Heart right ventricle (tissue), 16 donors: ENCODE measurements around the gene ZNF385B. TPM values are rescaled to one million over a fixed set of nuclear protein-coding genes. Genes with fewer than 3 reads are reported as not detected.

Source experiments
- ATAC-seq, 8 donors: fragments of 200-7000 bp; cut with Tn5 transposase; one replicate each; pipeline ENCODE4 v1.9.1; 2020; ENCODE audit warnings: mild to moderate bottlenecking in 8 of 8, moderate library complexity in 8 of 8, moderate number of reproducible peaks in 1 of 8
- DNase-seq, 2 donors: peaks; one replicate each; pipeline ENCODE4 v3.0.0-alpha.2; 2020
- H3K27ac ChIP-seq, 10 donors: fragments of 200-600 bp; sonication (generic) in 2 of 10; one replicate each; pipeline versions ENCODE4 v1.5.0 to v1.8.0; 2020 to 2022; ENCODE audit warnings: mild to moderate bottlenecking in 3 of 10
- H3K27me3 ChIP-seq, 7 donors: fragments of 200-600 bp; one replicate each; pipeline ENCODE4 v1.8.0; 2021 to 2022; ENCODE audit warnings: mild to moderate bottlenecking in 2 of 7
- H3K36me3 ChIP-seq, 9 donors: fragments of 200-600 bp; sonication (generic) in 1 of 9; one replicate each; pipeline versions ENCODE4 v1.5.0 to v1.8.0; 2020 to 2022; ENCODE audit warnings: mild to moderate bottlenecking in 2 of 9
- H3K4me1 ChIP-seq, 9 donors: fragments of 200-600 bp; sonication (generic) in 1 of 9; one replicate each; pipeline versions ENCODE4 v1.5.0 to v1.8.0; 2020 to 2022; ENCODE audit warnings: mild to moderate bottlenecking in 4 of 9
- H3K4me3 ChIP-seq, 10 donors: fragments of 200-600 bp; sonication (generic) in 2 of 10; one replicate each; pipeline versions ENCODE4 v1.5.0 to v1.8.0; 2020 to 2022; ENCODE audit warnings: mild to moderate bottlenecking in 7 of 10, moderate library complexity in 2 of 10
- H3K9me3 ChIP-seq, 11 donors: fragments of 200-600 bp in 10 of 11; sonication (generic) in 2 of 11; one replicate each; pipeline versions ENCODE4 v1.5.0 to v1.8.0; 2013 to 2022; ENCODE audit warnings: mild to moderate bottlenecking in 2 of 11, control low read depth in 1 of 11, moderate library complexity in 1 of 11
- WGBS, 2 donors: extraction: QIAGEN DNeasy Blood & Tissue Kit; methylation state at CpG; one replicate each; pipeline ENCODE4 v1.1.7; 2013; ENCODE audit warnings: inconsistent platforms in 1 of 2; 5-methylcytosine and 5-hydroxymethylcytosine counted together
- intact Hi-C, 10 donors: fragments of 100-400 bp; cut with DNase I; formaldehyde crosslinking; loops; one replicate each; pipeline versions ENCODE4 v1.11.1 to v1.14.2; 2022
- polyA plus RNA-seq, 2 donors: library from polyadenylated mRNA; stranded (reverse); fragments of 200-250 nt; gene quantifications; one replicate each; pipeline ENCODE4 v1.2.3, GENCODE V29; 2013
- total RNA-seq, 10 donors: library from RNA; stranded (reverse); fragmentation: NEBNext Ultra II Directional in 3 of 10; extraction: Animal tissue kit (Norgen Biotek cat#: 25700) in 3 of 10; gene quantifications; one replicate each; pipeline versions ENCODE4 v1.2.1 to v1.2.4, GENCODE V29; 2021 to 2023
- TF ChIP-seq, protein P1 (sequence below), 9 donors: fragments of 200-600 bp; sonication (generic) in 2 of 9; IDR thresholded peaks; one replicate each; pipeline versions ENCODE4 v1.5.0 to v1.8.0; 2021 to 2022; ENCODE audit warnings: antibody characterized with exemption in 9 of 9, mild to moderate bottlenecking in 5 of 9, moderate library complexity in 1 of 9
- donor health status: Arrhythmogenic right ventricular cardiomyopathy.
- donor health status: ischemic (EF 13 %, LVEDD 7.1; RV severe dilation, severe dysfunction).
- donor health status: healthy with polysubstance abuse.
- donor health status: DM: no; HTN: yes; CAD: no.
- donor health status: DM: no; HTN: no; CAD: no.
- donor health status: ischemic (EF 25% LVEDD 6.9; RV normal size, moderate dysfunction).
- donor health status: ischemic (EF 25% LVEDD 5.7; RV mildly dilated, moderate dysfunction).
- donor health status: healthy.
- donor health status: DM: yes; HTN: yes; CAD: no.
- donor health status: Ischemic cardiomyopathy.
- donor health status: ischemic (EF 35%, LVEDD 5.7; RV mildly dilated, moderate dysfunction).
- donor health status: nonischemic (EF 11% LVEDD 7.7; RV severe dilation, severe dysfunction).
- donor health status: DM: yes; HTN: yes; CAD: no.
- donor health status: PGD.
- donor health status: ischemic (EF 29% LVEDD 5.4; RV normal size, mild dysfunction).
- donor health status: nonischemic (EF 23%, LVEDD 6.1; RV moderate dilation, normal function).

The ZNF385B gene
- total and polyA plus RNA-seq, 12 donors, result 0.19 to 19.7 (median 1.7) TPM

GRCh38 chr2:179565807-179566206, 295.6 kb downstream of the ZNF385B start:
- H3K9me3 ChIP-seq, result no peaks in the 10 kb centered on the region
- peaks cover 0 to 4% (median 0%) of the 10 kb centered on the region in 9 donors for H3K4me1 ChIP-seq
- H3K27ac ChIP-seq, result no peak overlapping the region
- H3K36me3 ChIP-seq, result no peaks in the 10 kb centered on the region
- ATAC-seq, result no peak
- DNase-seq, result no peak
- 63 to 89% methylated on average over 2 of the region's 2 CpGs for WGBS, 2 donors
- intact Hi-C loops, result no loop called here
- TF ChIP-seq, protein P1, sequence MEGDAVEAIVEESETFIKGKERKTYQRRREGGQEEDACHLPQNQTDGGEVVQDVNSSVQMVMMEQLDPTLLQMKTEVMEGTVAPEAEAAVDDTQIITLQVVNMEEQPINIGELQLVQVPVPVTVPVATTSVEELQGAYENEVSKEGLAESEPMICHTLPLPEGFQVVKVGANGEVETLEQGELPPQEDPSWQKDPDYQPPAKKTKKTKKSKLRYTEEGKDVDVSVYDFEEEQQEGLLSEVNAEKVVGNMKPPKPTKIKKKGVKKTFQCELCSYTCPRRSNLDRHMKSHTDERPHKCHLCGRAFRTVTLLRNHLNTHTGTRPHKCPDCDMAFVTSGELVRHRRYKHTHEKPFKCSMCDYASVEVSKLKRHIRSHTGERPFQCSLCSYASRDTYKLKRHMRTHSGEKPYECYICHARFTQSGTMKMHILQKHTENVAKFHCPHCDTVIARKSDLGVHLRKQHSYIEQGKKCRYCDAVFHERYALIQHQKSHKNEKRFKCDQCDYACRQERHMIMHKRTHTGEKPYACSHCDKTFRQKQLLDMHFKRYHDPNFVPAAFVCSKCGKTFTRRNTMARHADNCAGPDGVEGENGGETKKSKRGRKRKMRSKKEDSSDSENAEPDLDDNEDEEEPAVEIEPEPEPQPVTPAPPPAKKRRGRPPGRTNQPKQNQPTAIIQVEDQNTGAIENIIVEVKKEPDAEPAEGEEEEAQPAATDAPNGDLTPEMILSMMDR (IDR thresholded peaks at IDR 0.05), result no peak
- H3K4me3 ChIP-seq, result no peak overlapping the region
- no peaks in the 10 kb centered on the region for H3K27me3 ChIP-seq

- 29 to 37% methylated on average over 8 of the region's 8 CpGs for WGBS, 2 donors
- H3K9me3 ChIP-seq, result no peaks in the 10 kb centered on the region
- intact Hi-C loops, result no loop called here
- ATAC-seq, result peak in 1 of 8 donors; percentile 73
- peak overlapping the region in 2 of 10 donors; percentile 2 to 41 for H3K4me3 ChIP-seq
- H3K27me3 ChIP-seq, result no peaks in the 10 kb centered on the region
- no peaks in the 10 kb centered on the region for H3K36me3 ChIP-seq
- peak overlapping the region in 1 of 10 donors; percentile 6 for H3K27ac ChIP-seq
- DNase-seq, result no peak
- H3K4me1 ChIP-seq, result no peaks in the 10 kb centered on the region
- TF ChIP-seq, protein P1 (IDR thresholded peaks at IDR 0.05), result no peak
These were observed 299.0 kb downstream of the ZNF385B start for GRCh38 chr2:179562330-179562885.

- TF ChIP-seq, protein P1 (IDR thresholded peaks at IDR 0.05), result no peak
- H3K27ac ChIP-seq, result peak overlapping the region in 1 of 10 donors; percentile 6
- WGBS, 2 donors, result 44 to 47% methylated on average over 2 of the region's 2 CpGs
- no peaks in the 10 kb centered on the region for H3K27me3 ChIP-seq
- intact Hi-C loops, result no loop called here
- no peaks in the 10 kb centered on the region for H3K4me1 ChIP-seq
- peak overlapping the region in 2 of 10 donors; percentile 2 to 41 for H3K4me3 ChIP-seq
- peak in 1 of 8 donors; percentile 52 for ATAC-seq
- no peak for DNase-seq
- H3K36me3 ChIP-seq, result no peaks in the 10 kb centered on the region
- no peaks in the 10 kb centered on the region for H3K9me3 ChIP-seq
These were observed 299.7 kb downstream of the ZNF385B start for GRCh38 chr2:179561702-179562101.

- H3K27me3 ChIP-seq, result no peaks in the 10 kb centered on the region
- intact Hi-C loops, result no loop called here
- no peak overlapping the region for H3K27ac ChIP-seq
- no peaks in the 10 kb centered on the region for H3K9me3 ChIP-seq
- H3K4me3 ChIP-seq, result peak overlapping the region in 1 of 10 donors; percentile 41
- peaks cover 0 to 3% (median 0%) of the 10 kb centered on the region in 9 donors for H3K4me1 ChIP-seq
- H3K36me3 ChIP-seq, result no peaks in the 10 kb centered on the region
- TF ChIP-seq, protein P1 (IDR thresholded peaks at IDR 0.05), result no peak
- 87 to 90% methylated on average over 1 of the region's 1 CpG for WGBS, 2 donors
- DNase-seq (no peak), ATAC-seq (no peak)
These were observed 301.1 kb downstream of the ZNF385B start for GRCh38 chr2:179560257-179560735.
